Measurements from ENCODE around the gene HNF1A. TPM values are rescaled to one million over a fixed set of nuclear protein-coding genes. Genes with fewer than 3 reads are reported as not detected.

Gene HNF1A
- total and polyA plus RNA-seq, 2 donors (not counting 3 experiments of a cell fraction or from before 2014, with no cell fraction given), result not detected

DNA sequence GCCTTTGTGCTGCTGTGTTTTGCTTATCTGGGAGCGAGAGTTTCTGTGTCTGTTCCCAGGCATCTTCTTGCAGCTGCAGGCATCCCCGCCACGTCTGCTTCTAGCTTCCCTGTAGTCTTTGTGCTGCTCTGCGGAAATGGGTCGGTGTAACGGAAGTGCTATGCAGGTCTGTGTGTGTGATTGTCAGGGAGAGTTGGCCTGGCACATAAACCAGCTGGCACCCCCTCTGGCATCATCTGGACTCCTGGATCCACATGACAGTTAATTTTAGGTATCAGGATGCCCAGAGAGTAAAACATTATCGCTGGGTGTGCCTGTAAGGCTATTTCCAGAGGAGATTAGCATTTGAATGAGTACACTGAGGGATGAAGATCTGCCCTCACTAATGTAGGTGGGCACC is 70.1 kb downstream of the HNF1A start:
- H4K20me1 ChIP-seq (replicated peaks; ENCODE audit: control insufficient read depth, extremely low read depth, insufficient read depth, low read length), result no peaks in the 10 kb centered on the region
- no peak overlapping the region for H3K9ac ChIP-seq (replicated peaks; ENCODE audit: extremely low read depth, insufficient read depth, low read length)
- dilution Hi-C loops (cut with MboI; ENCODE audit: extremely low pct_ligation_motif_present, low sequenced_read_pairs) (no loop called here), intact Hi-C loops (cut with micrococcal nuclease) (no loop called here)
- TF ChIP-seq JUN (IDR thresholded peaks at IDR 0.05; ENCODE audit: borderline replicate concordance, insufficient read depth, insufficient read length, low read depth) (no peak), MAX (IDR thresholded peaks at IDR 0.05; ENCODE audit: insufficient read depth, insufficient read length) (no peak), POLR2AphosphoS5 (IDR thresholded peaks at IDR 0.05; ENCODE audit: insufficient read depth, low read depth, low read length) (no peak), GATA2 (IDR thresholded peaks at IDR 0.05; ENCODE audit: insufficient read depth, insufficient read length, low read depth, low read length) (no peak), MYC (IDR thresholded peaks at IDR 0.05; ENCODE audit: low read depth, low read length) (no peak), POLR2A (IDR thresholded peaks at IDR 0.05; ENCODE audit: low read depth, low read length) (no peak), EZH2 (IDR thresholded peaks at IDR 0.05; ENCODE audit: borderline replicate concordance, low read depth, low read length, severe bottlenecking) (no peak), FOS (IDR thresholded peaks at IDR 0.05; ENCODE audit: borderline replicate concordance, insufficient read depth, low read length) (no peak)
- TF ChIP-seq, protein P1, sequence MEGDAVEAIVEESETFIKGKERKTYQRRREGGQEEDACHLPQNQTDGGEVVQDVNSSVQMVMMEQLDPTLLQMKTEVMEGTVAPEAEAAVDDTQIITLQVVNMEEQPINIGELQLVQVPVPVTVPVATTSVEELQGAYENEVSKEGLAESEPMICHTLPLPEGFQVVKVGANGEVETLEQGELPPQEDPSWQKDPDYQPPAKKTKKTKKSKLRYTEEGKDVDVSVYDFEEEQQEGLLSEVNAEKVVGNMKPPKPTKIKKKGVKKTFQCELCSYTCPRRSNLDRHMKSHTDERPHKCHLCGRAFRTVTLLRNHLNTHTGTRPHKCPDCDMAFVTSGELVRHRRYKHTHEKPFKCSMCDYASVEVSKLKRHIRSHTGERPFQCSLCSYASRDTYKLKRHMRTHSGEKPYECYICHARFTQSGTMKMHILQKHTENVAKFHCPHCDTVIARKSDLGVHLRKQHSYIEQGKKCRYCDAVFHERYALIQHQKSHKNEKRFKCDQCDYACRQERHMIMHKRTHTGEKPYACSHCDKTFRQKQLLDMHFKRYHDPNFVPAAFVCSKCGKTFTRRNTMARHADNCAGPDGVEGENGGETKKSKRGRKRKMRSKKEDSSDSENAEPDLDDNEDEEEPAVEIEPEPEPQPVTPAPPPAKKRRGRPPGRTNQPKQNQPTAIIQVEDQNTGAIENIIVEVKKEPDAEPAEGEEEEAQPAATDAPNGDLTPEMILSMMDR (IDR thresholded peaks at IDR 0.05; ENCODE audit: extremely low read depth in 1 of 2, insufficient read depth in 1 of 2, low read depth in 1 of 2, low read length in 2 of 2), result no peak
- H3K27ac ChIP-seq (ENCODE audit: insufficient read depth, low read depth, low read length), result no peak overlapping the region
- no peak overlapping the region for H3K4me2 ChIP-seq (ENCODE audit: insufficient read depth, low read length)
- H3K4me1 ChIP-seq (ENCODE audit: control insufficient read depth, extremely low read depth, insufficient read depth, low read length), result no peaks in the 10 kb centered on the region
- no peaks in the 10 kb centered on the region for H3K36me3 ChIP-seq (ENCODE audit: control insufficient read depth in 2 of 2, extremely low read depth in 1 of 2, insufficient read depth in 2 of 2, low read length in 2 of 2)
- H3K4me3 ChIP-seq (replicated peaks in 1 of 3; ENCODE audit: insufficient read depth in 1 of 3, low read depth in 1 of 3, low read length in 3 of 3), result no peak overlapping the region
- no peak overlapping the region for H2AFZ ChIP-seq (ENCODE audit: low read depth, low read length)
- BruUV-seq (replicated peaks), result no TSS peak
- no peaks in the 10 kb centered on the region for H3K9me3 ChIP-seq (replicated peaks; ENCODE audit: control insufficient read depth, insufficient read depth, low read length)
- H3K27me3 ChIP-seq (ENCODE audit: control insufficient read depth in 2 of 2, insufficient read depth in 2 of 2, low read length in 2 of 2), result peaks cover 0 to 3% of the 10 kb centered on the region in 2 experiments
- ChIA-PET CTCF (interaction anchor here (0.6 to 2.3 kb wide), 4 partner anchors 10 to 133 kb away, joined by 3 to 8 read pairs (median 4); no protein-coding TSS in a partner anchor), POLR2A (no interaction called here)
- no peak for FAIRE-seq
- no peak for DNase-seq (ENCODE audit: low read depth, low spot score)
- H3K79me2 ChIP-seq (ENCODE audit: control insufficient read depth, insufficient read depth, low read length), result no peaks in the 10 kb centered on the region
- H3K9me1 ChIP-seq (replicated peaks; ENCODE audit: control insufficient read depth, extremely low read depth, insufficient read depth, low read length), result no peaks in the 10 kb centered on the region

Data from endothelial cell of umbilical vein (primary cell).